IMR-90 (cell line): ENCODE results near the gene ZDHHC14. TPM values are rescaled to one million over a fixed set of nuclear protein-coding genes. Genes with fewer than 3 reads are reported as not detected.

ENCODE experiments used
- ATAC-seq: fragments of 200-7000 bp; cut with Tn5 transposase; 2 replicates; pipeline ENCODE4 v1.9.1; 2020; ENCODE audit warnings: low read depth, mild to moderate bottlenecking, moderate library complexity
- BruUV-seq: library from RNA; stranded (reverse); fragments of 400-500 nt; replicated peaks from 2 replicates; lab custom pipeline; 2021; lab: Mats Ljungman, UMichigan
- CTCF ChIA-PET: fragments of 300-600 bp; formaldehyde crosslinking; extraction: SDS; loops from one replicate; lab custom pipeline; 2021; ENCODE audit warnings: antibody characterized with exemption; lab: Yijun Ruan, JAX
- POLR2A ChIA-PET: fragments of 300-600 bp; sonication (Branson Sonifier 250); formaldehyde crosslinking; loops from one replicate; lab custom pipeline; 2022; ENCODE audit warnings: antibody characterized with exemption; ENCODE audit not compliant: unreplicated experiment; lab: Charles Lee
- DNase-seq: peaks from one replicate; pipeline ENCODE4 v3.0.0; 2013
- H2AFZ ChIP-seq: replicated peaks from 2 replicates; pipeline ENCODE3; 2013; ENCODE audit warnings: low read length, mild to moderate bottlenecking; ENCODE audit not compliant: poor library complexity
- H2AK5ac ChIP-seq: 2 replicates; pipeline ENCODE4 v1.6.1; 2013; ENCODE audit warnings: low read depth, low read length, inconsistent platforms
- H2AK9ac ChIP-seq: replicated peaks from 2 replicates; pipeline ENCODE3; 2013; ENCODE audit warnings: mild to moderate bottlenecking, low read depth, low read length, moderate library complexity; ENCODE audit not compliant: poor library complexity
- H2BK120ac ChIP-seq: 2 replicates; pipeline ENCODE4 v1.6.1; 2013; ENCODE audit warnings: low read depth, low read length, inconsistent platforms
- H2BK15ac ChIP-seq: 3 replicates; pipeline ENCODE4 v1.6.1; 2013; ENCODE audit warnings: low read depth, low read length, inconsistent platforms
- H2BK20ac ChIP-seq: 2 replicates; pipeline ENCODE4 v1.6.1; 2013; ENCODE audit warnings: low read depth, mild to moderate bottlenecking, inconsistent platforms, low read length, moderate library complexity
- H2BK5ac ChIP-seq: 2 replicates; pipeline ENCODE4 v1.6.1; 2013; ENCODE audit warnings: mild to moderate bottlenecking, low read depth, low read length, inconsistent platforms; ENCODE audit not compliant: poor library complexity, severe bottlenecking
- H3K14ac ChIP-seq: replicated peaks from 2 replicates; pipeline ENCODE4 v1.6.1; 2013; ENCODE audit warnings: low read depth, low read length, inconsistent platforms
- H3K18ac ChIP-seq: 2 replicates; pipeline ENCODE4 v1.6.1; 2013; ENCODE audit warnings: low read depth, low read length, control low read depth
- H3K23ac ChIP-seq: 2 replicates; pipeline ENCODE4 v1.6.1; 2013; ENCODE audit warnings: low read depth, low read length, inconsistent platforms
- H3K27ac ChIP-seq: 2 replicates; pipeline ENCODE4 v1.5.1; 2013; ENCODE audit warnings: mild to moderate bottlenecking, control low read depth, low read length; ENCODE audit not compliant: insufficient read depth
- H3K27me3 ChIP-seq: 2 replicates; pipeline ENCODE4 v1.6.1; 2013; ENCODE audit warnings: low read length; ENCODE audit not compliant: control insufficient read depth, insufficient read depth
- H3K36me3 ChIP-seq: 2 replicates; pipeline ENCODE4 v1.6.1; 2013; ENCODE audit warnings: low read length, mixed read lengths; ENCODE audit not compliant: control insufficient read depth, insufficient read depth
- H3K4ac ChIP-seq: 2 replicates; pipeline ENCODE4 v1.6.1; 2013; ENCODE audit warnings: low read depth, low read length, inconsistent platforms
- H3K4me1 ChIP-seq: 2 replicates; pipeline ENCODE4 v1.6.1; 2013; ENCODE audit warnings: low read length, mixed read lengths; ENCODE audit not compliant: control insufficient read depth, insufficient read depth
- H3K4me2 ChIP-seq: 2 replicates; pipeline ENCODE4 v1.6.1; 2013; ENCODE audit warnings: low read depth, mild to moderate bottlenecking, control low read depth, low read length, moderate library complexity
- H3K4me3 ChIP-seq: 2 replicates; pipeline ENCODE4 v1.5.1; 2013; ENCODE audit warnings: low read depth, mild to moderate bottlenecking, control low read depth, low read length, moderate library complexity; ENCODE audit not compliant: insufficient read depth
- H3K56ac ChIP-seq: 2 replicates; pipeline ENCODE4 v1.6.1; 2013; ENCODE audit warnings: low read length, inconsistent platforms; ENCODE audit not compliant: insufficient read depth; ENCODE audit errors: extremely low read depth
- H3K79me1 ChIP-seq, 2 experiments: 2 replicates each; pipeline ENCODE4 v1.6.1; 2013; ENCODE audit warnings: low read length in 2 of 2, inconsistent platforms in 1 of 2, low read depth in 1 of 2
- H3K9ac ChIP-seq: 2 replicates; pipeline ENCODE4 v1.6.1; 2013; ENCODE audit warnings: low read depth, low read length, control low read depth
- H3K9me1 ChIP-seq: 2 replicates; pipeline ENCODE4 v1.6.1; 2013; ENCODE audit warnings: low read length, inconsistent platforms; ENCODE audit not compliant: insufficient read depth
- H3K9me3 ChIP-seq: 2 replicates; pipeline ENCODE4 v1.6.1; 2013; ENCODE audit warnings: low read length; ENCODE audit not compliant: control insufficient read depth, insufficient read depth
- H4K20me1 ChIP-seq: 2 replicates; pipeline ENCODE4 v1.6.1; 2013; ENCODE audit warnings: low read length, inconsistent platforms; ENCODE audit not compliant: insufficient read depth
- H4K5ac ChIP-seq: 2 replicates; pipeline ENCODE4 v1.6.1; 2013; ENCODE audit warnings: mild to moderate bottlenecking, low read depth, low read length, control low read depth
- H4K8ac ChIP-seq, 2 experiments: 2 replicates each; pipeline ENCODE4 v1.6.1; 2013; ENCODE audit warnings: low read depth in 2 of 2, low read length in 2 of 2, control low read depth in 1 of 2, inconsistent platforms in 1 of 2
- H4K91ac ChIP-seq: 2 replicates; pipeline ENCODE4 v1.6.1; 2013; ENCODE audit warnings: low read depth, low read length, inconsistent platforms; ENCODE audit not compliant: insufficient read depth
- CHD1 ChIP-seq: IDR thresholded peaks from 2 replicates; pipeline ENCODE4 v1.6.1; 2012; ENCODE audit warnings: low read depth, low read length, improper control_type of control experiment
- MAZ ChIP-seq: IDR thresholded peaks from 2 replicates; pipeline ENCODE4 v1.6.1; 2012; ENCODE audit warnings: low read depth, mild to moderate bottlenecking, low read length, improper control_type of control experiment, moderate library complexity, borderline replicate concordance
- RAD21 ChIP-seq: IDR thresholded peaks from 2 replicates; pipeline ENCODE4 v1.6.1; 2012; ENCODE audit warnings: low read length, improper control_type of control experiment
- RCOR1 ChIP-seq: IDR thresholded peaks from 2 replicates; pipeline ENCODE4 v1.6.1; 2012; ENCODE audit warnings: mild to moderate bottlenecking, low read length, improper control_type of control experiment; ENCODE audit not compliant: insufficient replicate concordance
- RFX5 ChIP-seq: IDR thresholded peaks from 2 replicates; pipeline ENCODE4 v1.8.0; 2012; ENCODE audit warnings: low read depth, mild to moderate bottlenecking, low read length, moderate library complexity
- SMC3 ChIP-seq: fragments of 150-350 bp; IDR thresholded peaks from 2 replicates; pipeline ENCODE4 v1.6.1; 2016; ENCODE audit warnings: low read depth, mild to moderate bottlenecking, antibody characterized with exemption, low read length, moderate library complexity
- WGBS, 2 experiments: methylation state at CpG; one replicate each; pipeline versions ENCODE4 v1.1.5 to v1.1.7; 2013; ENCODE audit warnings: missing lambda C conversion rate in 2 of 2; ENCODE audit not compliant: insufficient read length in 1 of 2; ENCODE audit errors: extremely low coverage in 2 of 2; 5-methylcytosine and 5-hydroxymethylcytosine counted together
- dilution Hi-C: fragments of 300-500 bp; cut with HindIII; formaldehyde crosslinking; loops from one replicate; pipeline ENCODE4 v1.14.3; 2018; ENCODE audit warnings: low sequenced_read_pairs; ENCODE audit not compliant: unreplicated experiment
- in situ Hi-C: fragments of 300-500 bp; cut with MboI; formaldehyde crosslinking; loops from 3 replicates; pipeline ENCODE4 v1.14.3; 2019; ENCODE audit warnings: low sequenced_read_pairs, inconsistent platforms, mixed read lengths
- intact Hi-C: fragments of 100-400 bp; cut with micrococcal nuclease; formaldehyde crosslinking; loops from 2 replicates; pipeline ENCODE4 v1.10.0; 2022
- polyA plus RNA-seq, 3 experiments: library from polyadenylated mRNA; depleted of rRNA; stranded (reverse); fragments of >200 nt; gene quantifications; 2 replicates each; pipeline ENCODE4 v1.2.3, GENCODE V29; 2012; ENCODE audit warnings: low replicate concordance in 1 of 3
- total RNA-seq: library from RNA; depleted of rRNA; stranded (reverse); fragments of >200 nt; gene quantifications from 2 replicates; pipeline ENCODE4 v1.2.3, GENCODE V29; 2012
- TF ChIP-seq, protein P1 (sequence below): fragments of 150-350 bp; IDR thresholded peaks from 2 replicates; pipeline ENCODE4 v1.6.1; 2017; ENCODE audit warnings: mild to moderate bottlenecking, antibody characterized with exemption, low read length, low read depth
- TF ChIP-seq, protein P2 (sequence below): fragments of 150-350 bp; IDR thresholded peaks from 2 replicates; pipeline ENCODE4 v1.6.1; 2016; ENCODE audit warnings: low read depth, mild to moderate bottlenecking, low read length, moderate library complexity, borderline replicate concordance

The ZDHHC14 gene
- total and polyA plus RNA-seq, 2 of the 4 experiments (the other 2 are of a cell fraction) = 0.90 to 2.0 TPM

DNA sequence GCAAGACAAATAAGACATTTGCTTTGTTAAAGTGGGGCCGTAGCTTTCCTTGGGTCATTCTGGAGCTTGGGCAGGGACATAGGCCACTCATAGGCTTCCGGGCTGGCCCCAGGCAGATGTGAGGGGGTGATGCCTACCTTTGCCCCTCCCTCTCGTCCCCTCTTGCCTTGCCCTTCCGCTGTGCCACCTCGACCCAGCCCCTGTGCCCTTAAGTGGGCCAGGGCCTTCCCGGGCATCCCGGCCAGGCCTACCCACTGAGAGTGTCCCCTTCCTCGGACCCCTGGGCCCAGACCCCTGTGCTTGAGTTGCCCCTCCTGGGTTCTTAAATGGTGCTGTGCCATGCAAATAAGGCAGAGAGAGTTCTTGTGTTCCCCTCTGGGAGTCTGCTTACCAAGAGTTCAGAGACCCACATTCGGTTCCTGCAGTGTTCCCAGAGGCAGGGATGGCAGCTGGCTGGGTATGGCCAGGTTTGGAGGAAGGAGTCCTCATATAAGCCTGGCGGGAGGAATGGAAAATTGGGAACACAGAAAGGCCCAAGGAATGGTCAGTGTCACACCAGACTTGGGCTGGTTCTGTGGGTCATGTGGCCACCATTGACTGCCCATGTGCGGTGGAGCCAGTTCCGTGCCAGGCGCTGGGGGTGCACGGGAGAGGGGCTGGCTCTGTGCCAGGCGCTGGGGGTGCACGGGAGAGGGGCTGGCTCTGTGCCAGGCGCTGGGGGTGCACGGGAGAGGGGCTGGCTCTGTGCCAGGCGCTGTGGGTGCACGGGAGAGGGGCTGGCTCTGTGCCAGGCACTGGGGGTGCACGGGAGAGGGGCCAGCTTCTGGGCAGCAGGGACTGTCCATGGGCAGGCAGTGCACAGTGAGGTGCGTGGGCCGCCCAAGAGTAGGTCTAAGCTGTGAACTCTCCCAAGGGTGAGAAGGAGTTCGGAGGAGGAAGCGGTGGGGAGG is 268.6 kb downstream of the ZDHHC14 start:
- Histone ChIP-seq H2AFZ (peak overlapping the region; percentile 5), H4K8ac (no peak overlapping the region), H3K36me3 (no peaks in the 10 kb centered on the region), H3K27ac (no peak overlapping the region), H3K56ac (no peak overlapping the region), H3K4me1 (no peaks in the 10 kb centered on the region), H2BK15ac (no peak overlapping the region), H3K23ac (no peak overlapping the region), H3K18ac (no peak overlapping the region), H3K14ac (no peak overlapping the region), H4K5ac (no peak overlapping the region), H2BK20ac (no peak overlapping the region), H3K9me1 (no peaks in the 10 kb centered on the region), H4K20me1 (no peaks in the 10 kb centered on the region), H3K4ac (no peak overlapping the region), H3K9me3 (no peaks in the 10 kb centered on the region), H2AK5ac (no peak overlapping the region), H3K9ac (no peak overlapping the region), H2BK120ac (no peak overlapping the region), H2BK5ac (no peak overlapping the region), H3K4me3 (no peak overlapping the region), H3K27me3 (no peaks in the 10 kb centered on the region; the same call in 1 of the 2 replicates), H2AK9ac (no peak overlapping the region), H3K4me2 (no peak overlapping the region), H4K91ac (no peak overlapping the region), H3K79me1 (no peaks in the 10 kb centered on the region)
- POLR2A ChIA-PET = no interaction called here
- intact Hi-C loops (no loop called here), in situ Hi-C loops (no loop called here), dilution Hi-C loops (no loop called here)
- TF ChIP-seq RFX5 = no peak
- no peak for TF ChIP-seq CHD1
- TF ChIP-seq RAD21 = no peak
- no peak for TF ChIP-seq MAZ
- TF ChIP-seq, protein P1, sequence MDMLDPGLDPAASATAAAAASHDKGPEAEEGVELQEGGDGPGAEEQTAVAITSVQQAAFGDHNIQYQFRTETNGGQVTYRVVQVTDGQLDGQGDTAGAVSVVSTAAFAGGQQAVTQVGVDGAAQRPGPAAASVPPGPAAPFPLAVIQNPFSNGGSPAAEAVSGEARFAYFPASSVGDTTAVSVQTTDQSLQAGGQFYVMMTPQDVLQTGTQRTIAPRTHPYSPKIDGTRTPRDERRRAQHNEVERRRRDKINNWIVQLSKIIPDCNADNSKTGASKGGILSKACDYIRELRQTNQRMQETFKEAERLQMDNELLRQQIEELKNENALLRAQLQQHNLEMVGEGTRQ = no peak
- no peak for TF ChIP-seq SMC3
- TF ChIP-seq, protein P2, sequence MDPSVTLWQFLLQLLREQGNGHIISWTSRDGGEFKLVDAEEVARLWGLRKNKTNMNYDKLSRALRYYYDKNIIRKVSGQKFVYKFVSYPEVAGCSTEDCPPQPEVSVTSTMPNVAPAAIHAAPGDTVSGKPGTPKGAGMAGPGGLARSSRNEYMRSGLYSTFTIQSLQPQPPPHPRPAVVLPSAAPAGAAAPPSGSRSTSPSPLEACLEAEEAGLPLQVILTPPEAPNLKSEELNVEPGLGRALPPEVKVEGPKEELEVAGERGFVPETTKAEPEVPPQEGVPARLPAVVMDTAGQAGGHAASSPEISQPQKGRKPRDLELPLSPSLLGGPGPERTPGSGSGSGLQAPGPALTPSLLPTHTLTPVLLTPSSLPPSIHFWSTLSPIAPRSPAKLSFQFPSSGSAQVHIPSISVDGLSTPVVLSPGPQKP = no peak
- TF ChIP-seq RCOR1 = no peak
- BruUV-seq = no TSS peak
- DNase-seq (no peak), ATAC-seq (no peak)
- CTCF ChIA-PET = no interaction called here
- WGBS, 2 experiments = 58% methylated on average over 14 of the region's 25 CpGs; no CpG with 5 or more reads in 1 of the 2 experiments
